Measurements from ENCODE around the gene TMEM209.
"Not testable (repeated sequence)": the region's sequence is repeated elsewhere in the genome, so short reads cannot be mapped to it uniquely, and the experiment has no call there.

The TMEM209 gene

DNA sequence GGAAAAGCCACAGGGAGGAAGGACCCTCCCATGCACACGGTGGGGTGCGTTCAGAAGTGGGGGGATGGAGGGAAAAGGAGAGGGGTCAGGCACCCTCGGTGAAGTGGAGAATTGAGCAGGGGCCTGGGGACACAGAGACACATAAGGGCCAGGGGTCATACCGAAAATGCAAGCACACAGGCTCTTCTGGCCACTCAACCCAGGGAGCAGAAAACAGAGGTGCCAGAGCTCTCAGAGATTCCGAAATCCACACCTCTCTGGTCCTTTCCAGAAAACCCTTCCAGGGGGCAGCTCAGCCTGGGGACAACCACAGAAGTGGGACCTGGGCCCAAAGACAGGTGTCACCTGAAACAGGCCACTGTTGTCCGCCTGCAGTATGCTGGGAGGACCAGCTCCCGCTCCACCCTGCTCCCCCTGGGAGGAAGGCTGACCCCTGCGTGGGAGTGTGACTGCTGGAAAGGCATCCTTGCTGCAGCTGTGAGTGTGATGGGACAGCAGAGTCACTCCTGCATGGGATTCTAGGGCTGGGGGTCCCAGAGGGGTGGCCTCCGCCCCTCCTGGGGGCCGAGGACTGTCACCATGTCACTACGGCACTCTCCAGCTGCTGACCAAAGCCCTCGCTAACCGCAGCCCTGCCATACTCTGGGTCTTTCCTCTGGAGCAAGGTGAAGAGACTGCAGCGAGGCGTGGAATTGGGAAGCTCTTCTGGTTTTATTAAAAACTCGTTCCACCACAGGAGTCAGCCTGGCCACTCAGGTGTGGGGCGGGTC is 63.1 kb downstream of the TMEM209 start:
- no peak for DNase-seq

GRCh38 chr7:130141161-130141883 is 63.9 kb downstream of the TMEM209 start:
- DNase-seq = peak; percentile 51

DNA sequence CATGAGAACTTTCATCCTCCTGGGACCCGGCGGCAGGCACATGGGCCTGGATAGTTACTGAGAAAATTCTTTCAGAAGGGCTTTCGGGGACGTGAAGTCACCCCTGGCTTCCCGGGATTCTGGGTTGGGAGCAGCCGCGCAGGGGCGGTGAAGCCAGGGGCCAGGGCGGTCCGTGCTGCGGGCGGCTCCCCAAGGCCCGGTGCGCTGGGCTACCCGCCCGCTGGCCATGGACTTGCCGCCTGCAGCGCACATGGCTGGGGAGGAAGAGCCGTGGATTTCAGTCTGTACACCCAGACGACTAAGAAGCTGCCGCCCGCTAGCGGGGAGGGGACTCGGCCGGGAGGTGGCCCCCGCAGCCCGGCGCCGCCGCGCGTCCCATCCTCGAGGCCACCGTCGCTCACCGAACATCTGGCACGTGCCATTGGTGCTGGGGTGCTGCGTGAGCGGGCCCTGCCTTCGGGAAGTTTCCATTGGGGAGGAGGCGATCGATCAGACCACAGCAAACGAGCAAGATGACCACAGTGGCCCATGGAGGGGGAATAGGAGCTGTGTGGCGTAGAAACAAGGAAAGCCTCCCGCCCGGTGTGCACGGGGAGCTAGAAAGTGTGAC is 64.5 kb downstream of the TMEM209 start:
- DNase-seq = no peak

- DNase-seq = no peak
Measured at GRCh38 chr7:130139193-130139960, 65.8 kb downstream of the TMEM209 start.

DNA sequence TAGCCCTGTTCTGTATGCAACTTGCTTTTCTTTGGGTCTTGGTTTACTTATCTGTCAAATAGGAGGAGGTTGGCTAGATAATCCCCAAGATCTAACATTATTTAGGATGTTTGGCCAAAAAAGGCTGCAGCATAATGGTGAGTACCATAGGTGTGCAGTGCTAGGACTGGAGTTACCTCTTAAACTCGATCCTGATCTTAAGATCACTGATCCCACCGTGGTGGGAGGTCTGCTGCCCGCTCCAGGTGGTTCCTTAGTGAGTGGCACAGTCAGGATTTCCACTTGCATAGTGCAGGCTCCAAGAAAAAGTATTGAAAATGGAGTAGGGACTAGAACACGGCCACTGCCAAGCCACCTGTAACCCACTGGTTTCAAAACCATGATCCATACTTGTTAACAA is 68.0 kb downstream of the TMEM209 start:
- no peak for DNase-seq

- DNase-seq = no peak
Measured at GRCh38 chr7:130136579-130137167, 68.5 kb downstream of the TMEM209 start.

DNA sequence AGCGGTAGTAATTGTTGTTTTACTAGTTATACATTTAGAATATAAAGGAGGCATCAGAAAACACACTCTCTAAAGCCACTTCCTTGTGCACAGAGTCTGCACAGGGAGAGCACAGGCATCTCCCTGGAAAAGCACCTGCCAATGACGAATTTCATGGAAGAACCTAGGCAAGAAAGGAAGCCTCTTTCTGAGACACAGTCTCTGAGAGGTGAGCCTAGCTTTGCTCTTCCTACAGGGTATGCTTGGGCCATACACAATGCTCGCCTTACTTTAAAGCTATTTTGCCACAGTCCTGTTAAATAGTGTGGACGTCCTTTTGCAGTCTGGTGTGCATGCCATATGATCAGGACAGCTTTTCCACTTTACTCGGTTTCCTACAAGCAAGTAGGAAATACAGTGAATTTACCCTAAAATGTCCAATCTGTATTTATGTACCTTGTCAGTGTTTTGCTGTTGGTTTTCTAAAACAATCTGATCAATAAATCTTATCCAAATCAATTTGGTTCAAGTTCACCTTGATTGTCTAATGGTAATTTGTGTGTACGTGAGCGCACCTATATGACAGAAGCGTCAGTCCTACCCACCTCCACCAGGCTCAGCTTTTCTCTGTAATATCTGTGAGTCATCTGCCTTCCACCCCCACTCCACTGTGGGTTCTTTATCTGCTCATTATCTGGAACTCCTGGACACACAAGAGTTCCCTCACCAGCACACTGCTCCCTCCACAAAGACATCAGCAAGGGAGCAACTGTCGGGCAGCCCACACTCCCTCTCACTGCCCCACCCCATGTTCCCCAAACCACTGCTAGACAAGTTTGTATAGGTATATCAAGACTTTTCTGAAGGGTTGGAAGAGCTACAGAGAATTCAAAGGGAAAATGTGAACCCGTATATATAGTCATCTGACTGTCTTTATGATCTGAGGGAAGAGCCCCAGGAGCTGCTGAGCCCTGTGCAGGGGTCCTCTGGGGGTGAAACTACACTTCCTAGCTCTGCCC is 69.7 kb downstream of the TMEM209 start:
- no peak for DNase-seq

DNA sequence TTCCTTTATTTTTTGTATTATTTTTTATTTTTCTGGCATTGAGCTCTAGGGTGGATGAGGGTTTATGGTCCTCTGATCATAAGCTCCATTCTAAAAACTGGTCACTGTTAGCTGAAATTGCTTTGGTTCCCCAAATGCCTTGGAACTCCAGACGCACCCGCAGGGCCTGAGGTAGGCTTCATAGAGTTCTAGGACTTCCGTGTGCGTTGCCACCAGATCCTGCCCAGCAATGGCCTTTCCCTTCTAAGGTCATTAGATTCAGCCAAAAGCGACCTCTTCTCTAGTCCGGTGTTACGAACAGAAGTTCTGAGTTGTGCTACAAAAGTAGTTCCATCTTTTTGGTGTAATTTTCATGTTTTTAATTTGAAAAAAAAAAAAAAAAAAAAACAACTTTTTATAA is 70.5 kb downstream of the TMEM209 start:
- no peak for DNase-seq

DNA sequence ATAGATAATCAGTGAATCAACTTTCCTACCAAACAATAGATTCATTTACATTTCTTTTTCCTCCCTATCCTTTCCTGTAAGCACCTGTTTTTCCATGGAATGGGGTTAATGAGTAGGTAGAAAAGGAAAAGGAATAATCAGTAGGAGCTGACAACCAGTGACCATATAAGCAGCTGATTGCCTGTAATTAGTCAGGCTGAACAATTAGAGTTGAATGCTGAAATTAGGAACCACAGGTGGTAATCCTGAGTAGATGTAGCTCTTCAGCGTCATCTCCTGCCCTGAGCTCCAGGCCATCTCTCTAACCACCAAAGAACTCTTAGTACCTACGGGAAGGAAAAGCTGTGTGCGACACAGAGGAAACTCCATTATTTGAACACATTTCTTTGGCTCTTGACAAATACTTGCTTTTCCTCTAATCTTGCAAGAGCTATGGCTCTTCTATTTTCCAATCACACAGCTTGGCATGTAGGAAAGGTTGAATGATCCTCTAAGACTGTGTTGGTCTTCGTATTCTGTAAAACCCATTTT is 71.0 kb downstream of the TMEM209 start:
- no peak for DNase-seq

DNA sequence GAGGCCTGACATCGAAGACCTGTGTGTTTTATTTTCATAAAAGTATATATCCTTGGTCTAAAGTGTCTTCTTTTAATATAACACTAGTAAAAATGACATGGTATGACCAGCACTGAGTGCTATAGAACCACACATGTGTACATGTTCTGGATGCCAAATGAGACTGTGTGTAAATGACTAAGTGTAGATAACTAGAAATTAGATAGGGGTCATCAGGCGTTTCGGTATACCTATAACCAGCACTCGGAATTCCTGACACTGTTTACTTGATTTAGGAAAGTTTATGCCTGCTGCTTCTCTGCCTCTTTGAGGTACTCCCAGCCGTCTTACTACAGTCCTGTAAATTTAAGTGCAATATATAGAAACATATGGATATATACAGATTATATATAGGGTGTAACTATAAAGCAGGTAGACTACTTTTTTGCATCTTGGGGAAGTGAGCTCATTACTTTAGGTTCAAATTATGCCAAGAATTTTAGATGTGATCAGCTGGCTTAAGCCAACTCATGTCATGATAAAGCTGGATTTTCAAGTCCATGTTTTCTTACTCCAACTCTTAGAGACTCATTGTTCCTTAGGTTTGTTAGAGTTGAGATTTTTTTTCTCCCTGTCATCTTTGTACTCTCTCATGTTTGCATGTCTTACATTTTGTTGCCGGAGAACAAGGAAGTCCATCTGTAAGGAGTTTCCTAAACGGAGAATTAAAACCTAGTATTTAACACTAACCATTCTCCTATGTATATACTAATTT is 72.0 kb downstream of the TMEM209 start:
- DNase-seq = no peak

DNA sequence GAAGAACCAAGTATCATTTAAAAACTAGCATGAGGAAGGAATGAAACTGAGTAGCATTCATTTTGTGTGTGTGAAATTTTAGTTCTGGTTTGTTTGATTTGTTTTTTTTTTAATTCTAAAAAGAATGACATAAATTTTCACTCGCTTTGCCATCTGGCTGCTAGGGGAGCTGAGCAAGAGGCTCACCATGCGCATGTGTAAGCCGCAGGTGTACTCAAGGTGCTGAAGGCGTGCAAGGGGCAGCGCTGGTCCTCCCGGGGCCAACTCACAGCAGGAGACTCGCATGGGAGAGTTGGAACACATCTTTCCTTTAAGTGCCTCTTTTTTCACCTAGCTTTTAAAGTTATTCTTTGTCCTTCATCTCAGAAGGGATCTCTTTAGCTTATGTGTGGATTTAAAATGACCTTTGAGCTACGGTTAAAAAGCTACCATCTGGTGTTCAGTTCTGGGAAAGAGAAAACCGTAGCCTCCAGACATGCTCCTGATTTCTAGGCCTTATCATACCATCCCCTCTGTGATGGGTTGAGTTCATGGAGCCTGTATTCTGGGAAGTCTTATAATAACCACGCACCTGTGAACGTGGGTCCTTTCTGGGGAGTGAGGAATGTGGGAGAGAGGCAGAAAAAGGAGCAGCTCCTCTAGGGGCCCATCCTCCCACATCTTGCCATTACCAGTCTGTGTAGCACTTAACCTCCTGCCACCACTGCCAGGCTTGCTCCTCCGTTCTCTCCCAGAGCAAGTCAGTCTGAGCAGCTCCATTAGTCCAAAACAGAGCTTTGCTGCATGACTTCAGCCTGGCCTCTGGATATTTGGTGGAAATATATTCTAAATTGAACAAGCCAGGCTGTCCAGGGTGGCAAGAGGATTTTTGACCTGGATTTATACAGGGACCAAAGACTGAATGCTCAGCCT is 73.0 kb downstream of the TMEM209 start:
- no peak for DNase-seq

GRCh38 chr7:130131191-130131834 is 73.9 kb downstream of the TMEM209 start:
- DNase-seq = no peak

- no peak for DNase-seq
Measured at GRCh38 chr7:130129011-130129411, 76.2 kb downstream of the TMEM209 start.

GRCh38 chr7:130127821-130128317 is 77.3 kb downstream of the TMEM209 start:
- no peak for DNase-seq

- DNase-seq = no peak
Measured at GRCh38 chr7:130127404-130127803, 77.8 kb downstream of the TMEM209 start.

GRCh38 chr7:130126840-130127239 is 78.4 kb downstream of the TMEM209 start:
- not testable (repeated sequence) for DNase-seq

DNA sequence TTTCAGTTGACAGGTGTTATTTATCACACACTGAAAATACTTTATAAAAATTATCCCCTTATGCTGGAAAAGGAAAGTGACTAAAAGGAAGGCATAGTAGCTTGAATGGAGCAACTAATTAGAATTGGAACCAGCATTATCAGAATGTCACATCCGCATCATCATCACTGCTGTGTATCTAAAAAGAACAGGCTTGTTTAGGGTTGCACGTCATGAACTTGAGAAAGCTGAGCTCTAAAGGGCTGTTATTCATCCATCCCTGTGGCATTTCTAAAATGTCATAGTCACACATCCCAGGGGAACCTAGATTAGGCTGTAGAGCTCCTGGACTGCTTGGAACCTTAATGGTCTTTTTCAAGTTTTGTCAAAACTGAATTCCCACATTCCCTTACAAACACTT is 80.5 kb downstream of the TMEM209 start:
- no peak for DNase-seq

DNA sequence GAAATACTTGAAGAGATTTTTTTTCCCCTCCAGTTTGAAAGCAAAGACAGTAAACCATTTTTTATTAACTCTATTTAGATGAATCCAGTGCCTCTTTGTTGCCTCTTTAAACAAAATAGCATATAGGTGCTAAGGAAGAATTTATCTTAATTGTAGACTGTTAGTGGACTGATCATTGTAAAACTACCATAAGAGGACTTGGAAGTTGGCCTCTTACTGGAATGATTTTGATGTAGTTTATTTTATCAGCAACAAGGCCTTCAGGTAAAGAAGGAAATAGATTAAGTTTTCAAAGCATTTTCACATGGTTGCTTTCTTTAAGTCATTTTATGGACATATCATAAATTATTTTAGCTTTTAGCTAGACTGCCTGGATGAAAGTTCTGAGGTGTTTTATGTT is 81.7 kb downstream of the TMEM209 start:
- no peak for DNase-seq

GRCh38 chr7:130118801-130119200 is 86.4 kb downstream of the TMEM209 start:
- no peak for DNase-seq

All from NCI-H526 treated with DMSO at 0.1 percent for 48 hours (cell line).